T1000 (cell line): ENCODE results near the gene ZSWIM6.
A peak's percentile ranks its signal among the peaks of the same experiment; 100 is the strongest.

Experiments used
- DNase-seq: peaks from one replicate; lab custom pipeline; 2025; ENCODE audit warnings: mixed read lengths; lab: John Stamatoyannopoulos, UW

ZSWIM6 gene

GRCh38 chr5:61307191-61307590 lies 24.9 kb upstream of the ZSWIM6 start:
- no peak for DNase-seq

GRCh38 chr5:61307611-61308010 lies 24.4 kb upstream of the ZSWIM6 start:
- DNase-seq: no peak

GRCh38 chr5:61308712-61309111 lies 23.3 kb upstream of the ZSWIM6 start:
- no peak for DNase-seq

GRCh38 chr5:61309115-61309514 lies 22.9 kb upstream of the ZSWIM6 start:
- no peak for DNase-seq

GRCh38 chr5:61311056-61311610 lies 20.9 kb upstream of the ZSWIM6 start:
- DNase-seq: no peak

GRCh38 chr5:61311836-61312808 lies 19.9 kb upstream of the ZSWIM6 start:
- DNase-seq: peak; percentile 54

- DNase-seq: peak; percentile 71
Measured at GRCh38 chr5:61313960-61314681, 17.9 kb upstream of the ZSWIM6 start.

- DNase-seq: no peak
Measured at GRCh38 chr5:61318376-61318775, 13.7 kb upstream of the ZSWIM6 start.

- no peak for DNase-seq
Measured at GRCh38 chr5:61319388-61320146, 12.5 kb upstream of the ZSWIM6 start.

- DNase-seq: no peak
Measured at GRCh38 chr5:61320860-61321259, 11.2 kb upstream of the ZSWIM6 start.

GRCh38 chr5:61321669-61322068 lies 10.4 kb upstream of the ZSWIM6 start:
- no peak for DNase-seq

- no peak for DNase-seq
Measured at GRCh38 chr5:61322738-61323725, 9.0 kb upstream of the ZSWIM6 start.

GRCh38 chr5:61327760-61328753 lies 4.0 kb upstream of the ZSWIM6 start:
- DNase-seq: peak; percentile 20

- no peak for DNase-seq
Measured at GRCh38 chr5:61328791-61329549, 3.1 kb upstream of the ZSWIM6 start.

GRCh38 chr5:61329550-61330128 lies 2.4 kb upstream of the ZSWIM6 start:
- DNase-seq: no peak

- no peak for DNase-seq
Measured at GRCh38 chr5:61330341-61330844, 1.7 kb upstream of the ZSWIM6 start.

GRCh38 chr5:61330845-61331406 lies 1.1 kb upstream of the ZSWIM6 start:
- peak; percentile 68 for DNase-seq

- no peak for DNase-seq
Measured at GRCh38 chr5:61332358-61332749, 296 bp downstream of the ZSWIM6 start.
